A673 (cell line): Measurements from ENCODE around the gene RAPGEF5.

ENCODE experiments used
- EZH2 ChIP-seq: fragments of 200-600 bp; sonication (generic); IDR thresholded peaks from 2 replicates; pipeline ENCODE4 v1.6.1; 2017; ENCODE audit warnings: borderline replicate concordance, low read depth, mild to moderate bottlenecking, mixed read lengths, antibody characterized with exemption, low read length; ENCODE audit not compliant: poor library complexity, severe bottlenecking
- TF ChIP-seq, protein P1 (sequence below): fragments of 300-800, 200-600 bp; sonication (generic); conservative IDR thresholded peaks from 2 replicates; pipeline ENCODE4 v1.5.1; 2017; ENCODE audit warnings: low read depth, mild to moderate bottlenecking, antibody characterized with exemption, low read length, moderate library complexity, mixed read lengths

DNA sequence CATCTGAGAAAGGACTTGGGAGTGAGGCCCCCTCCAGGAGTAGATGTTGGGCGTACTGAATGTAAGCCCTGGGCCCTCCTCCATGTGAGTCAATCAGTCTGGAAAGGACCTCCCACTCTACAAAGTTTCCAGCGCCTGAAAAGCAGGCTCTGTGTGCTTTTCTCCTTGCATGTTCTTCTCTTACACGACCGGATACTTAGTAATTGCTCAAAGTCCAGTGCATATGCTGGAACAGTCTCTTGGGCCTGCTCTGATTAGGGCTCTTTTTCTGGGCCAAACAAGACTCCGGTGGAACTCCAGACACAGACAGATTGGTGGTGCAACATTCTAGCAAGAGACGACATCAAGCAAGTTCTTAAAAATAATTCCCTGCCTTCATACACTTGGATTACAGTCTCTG is 38.3 kb upstream of the RAPGEF5 start:
- TF ChIP-seq EZH2 = no peak
- TF ChIP-seq, protein P1, sequence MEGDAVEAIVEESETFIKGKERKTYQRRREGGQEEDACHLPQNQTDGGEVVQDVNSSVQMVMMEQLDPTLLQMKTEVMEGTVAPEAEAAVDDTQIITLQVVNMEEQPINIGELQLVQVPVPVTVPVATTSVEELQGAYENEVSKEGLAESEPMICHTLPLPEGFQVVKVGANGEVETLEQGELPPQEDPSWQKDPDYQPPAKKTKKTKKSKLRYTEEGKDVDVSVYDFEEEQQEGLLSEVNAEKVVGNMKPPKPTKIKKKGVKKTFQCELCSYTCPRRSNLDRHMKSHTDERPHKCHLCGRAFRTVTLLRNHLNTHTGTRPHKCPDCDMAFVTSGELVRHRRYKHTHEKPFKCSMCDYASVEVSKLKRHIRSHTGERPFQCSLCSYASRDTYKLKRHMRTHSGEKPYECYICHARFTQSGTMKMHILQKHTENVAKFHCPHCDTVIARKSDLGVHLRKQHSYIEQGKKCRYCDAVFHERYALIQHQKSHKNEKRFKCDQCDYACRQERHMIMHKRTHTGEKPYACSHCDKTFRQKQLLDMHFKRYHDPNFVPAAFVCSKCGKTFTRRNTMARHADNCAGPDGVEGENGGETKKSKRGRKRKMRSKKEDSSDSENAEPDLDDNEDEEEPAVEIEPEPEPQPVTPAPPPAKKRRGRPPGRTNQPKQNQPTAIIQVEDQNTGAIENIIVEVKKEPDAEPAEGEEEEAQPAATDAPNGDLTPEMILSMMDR = no peak
